Hippocampal formation (tissue), 2 donors: ENCODE measurements around the gene HECTD1.
"Not testable (repeated sequence)": the region's sequence is repeated elsewhere in the genome, so short reads cannot be mapped to it uniquely, and the experiment has no call there.

Experiments used
- DNase-seq, 2 donors: peaks; one replicate each; lab custom pipeline; 2025; lab: John Stamatoyannopoulos, UW

The HECTD1 gene

GRCh38 chr14:31052905-31053586, 154.5 kb downstream of the HECTD1 start:
- DNase-seq: not testable (repeated sequence)

GRCh38 chr14:31051511-31051910, 156.1 kb downstream of the HECTD1 start:
- no peak for DNase-seq

GRCh38 chr14:31051023-31051422, 156.6 kb downstream of the HECTD1 start:
- DNase-seq: no peak
